Measurements from ENCODE around the gene TBC1D8B. TPM values are rescaled to one million over a fixed set of nuclear protein-coding genes. Genes with fewer than 3 reads are reported as not detected.
"Not testable (repeated sequence)": the region's sequence is repeated elsewhere in the genome, so short reads cannot be mapped to it uniquely, and the experiment has no call there.

Gene TBC1D8B
- polyA plus RNA-seq, 1 of the 3 experiments (the other 2 are of a cell fraction): 0.03 TPM

- Histone ChIP-seq H3K27ac (ENCODE audit: low read depth in 2 of 2, low read length in 1 of 2) (no peak overlapping the region), H3K36me3 (replicated peaks in 1 of 2; ENCODE audit: control insufficient read depth in 1 of 2, insufficient read depth in 2 of 2, low read length in 1 of 2) (no peaks in the 10 kb centered on the region), H3K4me2 (no peak overlapping the region), H2AFZ (ENCODE audit: low read depth) (no peak overlapping the region), H3K79me2 (ENCODE audit: insufficient read depth) (no peaks in the 10 kb centered on the region), H3K4me1 (ENCODE audit: control insufficient read depth in 1 of 2, insufficient read depth in 2 of 2, low read depth in 1 of 2, low read length in 1 of 2) (no peaks in the 10 kb centered on the region), H3K9me3 (no peaks in the 10 kb centered on the region), H3K9ac (no peak overlapping the region), H4K20me1 (ENCODE audit: insufficient read depth) (no peaks in the 10 kb centered on the region), H3K27me3 (ENCODE audit: insufficient read depth) (peaks cover 8% of the 10 kb centered on the region; the same call in 1 of the 2 replicates), H3K4me3 (ENCODE audit: low read depth in 2 of 2, low read length in 1 of 2) (no peak overlapping the region), H3F3A (replicated peaks; ENCODE audit: insufficient read depth) (no peaks in the 10 kb centered on the region), H3K9me2 (no peaks in the 10 kb centered on the region)
- ChIA-PET CTCF (no interaction called here), POLR2A (no interaction called here)
- DNase-seq: no peak
- no peak for TF ChIP-seq ELF1 (IDR thresholded peaks at IDR 0.05)
- WGBS (ENCODE audit: low lambda C conversion rate): 23% methylated on average over 7 of the region's 7 CpGs
Observed at GRCh38 chrX:106811131-106811910, 8.8 kb downstream of the TBC1D8B start.

GRCh38 chrX:106812930-106813329 is 10.5 kb downstream of the TBC1D8B start:
- H3K4me2 ChIP-seq; H3K9ac ChIP-seq; H3K27ac ChIP-seq (ENCODE audit: low read depth in 2 of 2, low read length in 1 of 2); H3F3A ChIP-seq (replicated peaks; ENCODE audit: insufficient read depth); H3K36me3 ChIP-seq (replicated peaks in 1 of 2; ENCODE audit: control insufficient read depth in 1 of 2, insufficient read depth in 2 of 2, low read length in 1 of 2); POLR2A ChIA-PET; H2AFZ ChIP-seq (ENCODE audit: low read depth); H3K27me3 ChIP-seq (ENCODE audit: insufficient read depth); H3K4me3 ChIP-seq (ENCODE audit: low read depth in 2 of 2, low read length in 1 of 2); H3K4me1 ChIP-seq (ENCODE audit: control insufficient read depth in 1 of 2, insufficient read depth in 2 of 2, low read depth in 1 of 2, low read length in 1 of 2); H4K20me1 ChIP-seq (ENCODE audit: insufficient read depth); DNase-seq; H3K9me2 ChIP-seq; H3K79me2 ChIP-seq (ENCODE audit: insufficient read depth); H3K9me3 ChIP-seq: not testable (repeated sequence)
- CTCF ChIA-PET: interaction anchor here (0.9 kb wide), 1 partner anchor 50 kb away, joined by 3 read pairs; no protein-coding TSS in a partner anchor
- 8% methylated on average over 5 of the region's 5 CpGs for WGBS (ENCODE audit: low lambda C conversion rate)

GRCh38 chrX:106814093-106814492 is 11.6 kb downstream of the TBC1D8B start:
- H3K27ac ChIP-seq (ENCODE audit: low read depth in 2 of 2, low read length in 1 of 2); H3K9me2 ChIP-seq; H3F3A ChIP-seq (replicated peaks; ENCODE audit: insufficient read depth); H3K79me2 ChIP-seq (ENCODE audit: insufficient read depth); POLR2A ChIA-PET; H3K36me3 ChIP-seq (replicated peaks in 1 of 2; ENCODE audit: control insufficient read depth in 1 of 2, insufficient read depth in 2 of 2, low read length in 1 of 2); H2AFZ ChIP-seq (ENCODE audit: low read depth); DNase-seq; H3K27me3 ChIP-seq (ENCODE audit: insufficient read depth); H3K9me3 ChIP-seq; H3K4me3 ChIP-seq (ENCODE audit: low read depth in 2 of 2, low read length in 1 of 2); H3K4me1 ChIP-seq (ENCODE audit: control insufficient read depth in 1 of 2, insufficient read depth in 2 of 2, low read depth in 1 of 2, low read length in 1 of 2); H3K4me2 ChIP-seq; CTCF ChIA-PET; H4K20me1 ChIP-seq (ENCODE audit: insufficient read depth); H3K9ac ChIP-seq: not testable (repeated sequence)
- 30% methylated on average over 3 of the region's 3 CpGs for whole genome bisulfite sequencing (ENCODE audit: low lambda C conversion rate)

- H3K9me3 ChIP-seq: no peaks in the 10 kb centered on the region
- DNase-seq: peak; percentile 24
- no peak overlapping the region for H3K9ac ChIP-seq
- H3K4me2 ChIP-seq: no peak overlapping the region
- H3F3A ChIP-seq (replicated peaks; ENCODE audit: insufficient read depth): no peaks in the 10 kb centered on the region
- H3K4me3 ChIP-seq (ENCODE audit: low read depth in 2 of 2, low read length in 1 of 2): no peak overlapping the region
- no peaks in the 10 kb centered on the region for H3K36me3 ChIP-seq (replicated peaks in 1 of 2; ENCODE audit: control insufficient read depth in 1 of 2, insufficient read depth in 2 of 2, low read length in 1 of 2)
- no peaks in the 10 kb centered on the region for H3K4me1 ChIP-seq (ENCODE audit: control insufficient read depth in 1 of 2, insufficient read depth in 2 of 2, low read depth in 1 of 2, low read length in 1 of 2)
- H3K79me2 ChIP-seq (ENCODE audit: insufficient read depth): no peaks in the 10 kb centered on the region
- H3K9me2 ChIP-seq: no peaks in the 10 kb centered on the region
- H2AFZ ChIP-seq (ENCODE audit: low read depth): no peak overlapping the region
- no peaks in the 10 kb centered on the region for H4K20me1 ChIP-seq (ENCODE audit: insufficient read depth)
- ChIA-PET POLR2A (no interaction called here), CTCF (interaction anchor here (0.6 to 3.2 kb wide), 15 partner anchors 9 to 801 kb away, joined by 3 to 47 read pairs (median 4); no protein-coding TSS in a partner anchor)
- WGBS (ENCODE audit: low lambda C conversion rate): 10% methylated on average over 10 of the region's 13 CpGs
- no peak overlapping the region for H3K27ac ChIP-seq (ENCODE audit: low read depth in 2 of 2, low read length in 1 of 2)
- TF ChIP-seq MEF2A (IDR thresholded peaks at IDR 0.05; ENCODE audit: borderline replicate concordance, low read depth): no peak
- no peak for TF ChIP-seq GABPA (IDR thresholded peaks at IDR 0.05; ENCODE audit: low read depth)
- TF ChIP-seq RAD21 (IDR thresholded peaks at IDR 0.05; ENCODE audit: low read length): no peak
- peak; percentile 72 for TF ChIP-seq CTCF (IDR thresholded peaks at IDR 0.05)
- H3K27me3 ChIP-seq (ENCODE audit: insufficient read depth): peaks cover 20% of the 10 kb centered on the region; the same call in 1 of the 2 replicates
Observed at GRCh38 chrX:106862972-106863688, 60.7 kb downstream of the TBC1D8B start.
